A549 (cell line): ENCODE data around the gene TSPAN4.

Experiments
- JUN ChIP-seq, 2 experiments: fragments of >200 bp; sonication (Bioruptor Twin); formaldehyde crosslinking; IDR thresholded peaks; 2 replicates in 1 of 2; 3 replicates in 1 of 2; pipeline ENCODE4 v1.6.1; 2016 to 2017
- JUNB ChIP-seq: fragments of >200 bp; sonication (Bioruptor Twin); formaldehyde crosslinking; IDR thresholded peaks from 2 replicates; pipeline ENCODE4 v1.6.1; 2016
- KDM1A ChIP-seq: fragments of 200-600 bp; sonication (generic); IDR thresholded peaks from 2 replicates; pipeline ENCODE4 v1.6.1; 2016; ENCODE audit warnings: low read depth, mild to moderate bottlenecking
- RCOR1 ChIP-seq: fragments of 150-350 bp; IDR thresholded peaks from 2 replicates; pipeline ENCODE4 v1.6.1; 2014; ENCODE audit warnings: antibody characterized with exemption, low read length, low read depth
- SMC3 ChIP-seq: fragments of >200 bp; sonication (Bioruptor Twin); formaldehyde crosslinking; IDR thresholded peaks from 3 replicates; pipeline ENCODE4 v1.6.1; 2018; ENCODE audit warnings: inconsistent platforms
- ZFP36 ChIP-seq: fragments of 450-650 bp; IDR thresholded peaks from 2 replicates; pipeline ENCODE4 v1.6.1; 2014; ENCODE audit warnings: borderline replicate concordance; ENCODE audit not compliant: partially characterized antibody
- ZNF302 ChIP-seq: fragments of 250-450 bp; sonication (Bioruptor Pico); IDR thresholded peaks from 2 replicates; pipeline ENCODE4 v1.9.0; 2021; ENCODE audit warnings: inconsistent platforms, mild to moderate bottlenecking, moderate library complexity
- TF ChIP-seq, protein P1 (sequence below): fragments of >200 bp; sonication (Bioruptor Twin); formaldehyde crosslinking; IDR thresholded peaks from 3 replicates; pipeline ENCODE4 v1.5.1; 2016

GRCh38 chr11:863910-864827, 21.5 kb downstream of the TSPAN4 start:
- TF ChIP-seq RCOR1 (no peak), JUNB (no peak), SMC3 (no peak), JUN (IDR thresholded peaks at IDR 0.05) (no peak; a peak in 2 of 5 replicates), KDM1A (no peak), ZFP36 (no peak), ZNF302 (CRISPR knock-in tag) (no peak)
- TF ChIP-seq, protein P1, sequence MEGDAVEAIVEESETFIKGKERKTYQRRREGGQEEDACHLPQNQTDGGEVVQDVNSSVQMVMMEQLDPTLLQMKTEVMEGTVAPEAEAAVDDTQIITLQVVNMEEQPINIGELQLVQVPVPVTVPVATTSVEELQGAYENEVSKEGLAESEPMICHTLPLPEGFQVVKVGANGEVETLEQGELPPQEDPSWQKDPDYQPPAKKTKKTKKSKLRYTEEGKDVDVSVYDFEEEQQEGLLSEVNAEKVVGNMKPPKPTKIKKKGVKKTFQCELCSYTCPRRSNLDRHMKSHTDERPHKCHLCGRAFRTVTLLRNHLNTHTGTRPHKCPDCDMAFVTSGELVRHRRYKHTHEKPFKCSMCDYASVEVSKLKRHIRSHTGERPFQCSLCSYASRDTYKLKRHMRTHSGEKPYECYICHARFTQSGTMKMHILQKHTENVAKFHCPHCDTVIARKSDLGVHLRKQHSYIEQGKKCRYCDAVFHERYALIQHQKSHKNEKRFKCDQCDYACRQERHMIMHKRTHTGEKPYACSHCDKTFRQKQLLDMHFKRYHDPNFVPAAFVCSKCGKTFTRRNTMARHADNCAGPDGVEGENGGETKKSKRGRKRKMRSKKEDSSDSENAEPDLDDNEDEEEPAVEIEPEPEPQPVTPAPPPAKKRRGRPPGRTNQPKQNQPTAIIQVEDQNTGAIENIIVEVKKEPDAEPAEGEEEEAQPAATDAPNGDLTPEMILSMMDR: no peak
